ENCODE results near the gene SLC15A3.

GRCh38 chr11:60910281-60910687 is 41.7 kb downstream of the SLC15A3 start:
- no peak for TF ChIP-seq CTCF (IDR thresholded peaks at IDR 0.05; ENCODE audit: borderline replicate concordance, extremely low read depth, low read length, poor library complexity, severe bottlenecking)
- no peak for TF ChIP-seq EZH2 (IDR thresholded peaks at IDR 0.05; ENCODE audit: borderline replicate concordance, low read depth, low read length, severe bottlenecking)

Measured in DND-41 (cell line).